IMR-90 (cell line): Measurements from ENCODE around the gene GTPBP6. TPM values are rescaled to one million over a fixed set of nuclear protein-coding genes. Genes with fewer than 3 reads are reported as not detected.

ENCODE experiments used
- ATAC-seq: fragments of 200-7000 bp; cut with Tn5 transposase; 2 replicates; pipeline ENCODE4 v1.9.1; 2020; ENCODE audit warnings: low read depth, mild to moderate bottlenecking, moderate library complexity
- BruUV-seq: library from RNA; stranded (reverse); fragments of 400-500 nt; replicated peaks from 2 replicates; lab custom pipeline; 2021; lab: Mats Ljungman, UMichigan
- CTCF ChIA-PET: fragments of 300-600 bp; formaldehyde crosslinking; extraction: SDS; loops from one replicate; lab custom pipeline; 2021; ENCODE audit warnings: antibody characterized with exemption; lab: Yijun Ruan, JAX
- POLR2A ChIA-PET: fragments of 300-600 bp; sonication (Branson Sonifier 250); formaldehyde crosslinking; loops from one replicate; lab custom pipeline; 2022; ENCODE audit warnings: antibody characterized with exemption; ENCODE audit not compliant: unreplicated experiment; lab: Charles Lee
- DNase-seq: peaks from one replicate; pipeline ENCODE4 v3.0.0; 2013
- H2AFZ ChIP-seq: replicated peaks from 2 replicates; pipeline ENCODE3; 2013; ENCODE audit warnings: low read length, mild to moderate bottlenecking; ENCODE audit not compliant: poor library complexity
- H2AK5ac ChIP-seq: 2 replicates; pipeline ENCODE4 v1.6.1; 2013; ENCODE audit warnings: low read depth, low read length, inconsistent platforms
- H2AK9ac ChIP-seq: replicated peaks from 2 replicates; pipeline ENCODE3; 2013; ENCODE audit warnings: mild to moderate bottlenecking, low read depth, low read length, moderate library complexity; ENCODE audit not compliant: poor library complexity
- H2BK120ac ChIP-seq: 2 replicates; pipeline ENCODE4 v1.6.1; 2013; ENCODE audit warnings: low read depth, low read length, inconsistent platforms
- H2BK15ac ChIP-seq: 3 replicates; pipeline ENCODE4 v1.6.1; 2013; ENCODE audit warnings: low read depth, low read length, inconsistent platforms
- H2BK20ac ChIP-seq: 2 replicates; pipeline ENCODE4 v1.6.1; 2013; ENCODE audit warnings: low read depth, mild to moderate bottlenecking, inconsistent platforms, low read length, moderate library complexity
- H2BK5ac ChIP-seq: 2 replicates; pipeline ENCODE4 v1.6.1; 2013; ENCODE audit warnings: mild to moderate bottlenecking, low read depth, low read length, inconsistent platforms; ENCODE audit not compliant: poor library complexity, severe bottlenecking
- H3K14ac ChIP-seq: replicated peaks from 2 replicates; pipeline ENCODE4 v1.6.1; 2013; ENCODE audit warnings: low read depth, low read length, inconsistent platforms
- H3K18ac ChIP-seq: 2 replicates; pipeline ENCODE4 v1.6.1; 2013; ENCODE audit warnings: low read depth, low read length, control low read depth
- H3K23ac ChIP-seq: 2 replicates; pipeline ENCODE4 v1.6.1; 2013; ENCODE audit warnings: low read depth, low read length, inconsistent platforms
- H3K27ac ChIP-seq: 2 replicates; pipeline ENCODE4 v1.5.1; 2013; ENCODE audit warnings: mild to moderate bottlenecking, control low read depth, low read length; ENCODE audit not compliant: insufficient read depth
- H3K27me3 ChIP-seq: 2 replicates; pipeline ENCODE4 v1.6.1; 2013; ENCODE audit warnings: low read length; ENCODE audit not compliant: control insufficient read depth, insufficient read depth
- H3K36me3 ChIP-seq: 2 replicates; pipeline ENCODE4 v1.6.1; 2013; ENCODE audit warnings: low read length, mixed read lengths; ENCODE audit not compliant: control insufficient read depth, insufficient read depth
- H3K4ac ChIP-seq: 2 replicates; pipeline ENCODE4 v1.6.1; 2013; ENCODE audit warnings: low read depth, low read length, inconsistent platforms
- H3K4me1 ChIP-seq: 2 replicates; pipeline ENCODE4 v1.6.1; 2013; ENCODE audit warnings: low read length, mixed read lengths; ENCODE audit not compliant: control insufficient read depth, insufficient read depth
- H3K4me2 ChIP-seq: 2 replicates; pipeline ENCODE4 v1.6.1; 2013; ENCODE audit warnings: low read depth, mild to moderate bottlenecking, control low read depth, low read length, moderate library complexity
- H3K4me3 ChIP-seq: 2 replicates; pipeline ENCODE4 v1.5.1; 2013; ENCODE audit warnings: low read depth, mild to moderate bottlenecking, control low read depth, low read length, moderate library complexity; ENCODE audit not compliant: insufficient read depth
- H3K56ac ChIP-seq: 2 replicates; pipeline ENCODE4 v1.6.1; 2013; ENCODE audit warnings: low read length, inconsistent platforms; ENCODE audit not compliant: insufficient read depth; ENCODE audit errors: extremely low read depth
- H3K79me1 ChIP-seq, 2 experiments: 2 replicates each; pipeline ENCODE4 v1.6.1; 2013; ENCODE audit warnings: low read length in 2 of 2, inconsistent platforms in 1 of 2, low read depth in 1 of 2
- H3K9ac ChIP-seq: 2 replicates; pipeline ENCODE4 v1.6.1; 2013; ENCODE audit warnings: low read depth, low read length, control low read depth
- H3K9me1 ChIP-seq: 2 replicates; pipeline ENCODE4 v1.6.1; 2013; ENCODE audit warnings: low read length, inconsistent platforms; ENCODE audit not compliant: insufficient read depth
- H3K9me3 ChIP-seq: 2 replicates; pipeline ENCODE4 v1.6.1; 2013; ENCODE audit warnings: low read length; ENCODE audit not compliant: control insufficient read depth, insufficient read depth
- H4K20me1 ChIP-seq: 2 replicates; pipeline ENCODE4 v1.6.1; 2013; ENCODE audit warnings: low read length, inconsistent platforms; ENCODE audit not compliant: insufficient read depth
- H4K5ac ChIP-seq: 2 replicates; pipeline ENCODE4 v1.6.1; 2013; ENCODE audit warnings: mild to moderate bottlenecking, low read depth, low read length, control low read depth
- H4K8ac ChIP-seq, 2 experiments: 2 replicates each; pipeline ENCODE4 v1.6.1; 2013; ENCODE audit warnings: low read depth in 2 of 2, low read length in 2 of 2, control low read depth in 1 of 2, inconsistent platforms in 1 of 2
- H4K91ac ChIP-seq: 2 replicates; pipeline ENCODE4 v1.6.1; 2013; ENCODE audit warnings: low read depth, low read length, inconsistent platforms; ENCODE audit not compliant: insufficient read depth
- BHLHE40 ChIP-seq: fragments of 150-350 bp; IDR thresholded peaks from 2 replicates; pipeline ENCODE4 v1.6.1; 2016; ENCODE audit warnings: mild to moderate bottlenecking, low read depth, low read length
- CEBPB ChIP-seq: IDR thresholded peaks from 2 replicates; pipeline ENCODE4 v1.6.1; 2012; ENCODE audit warnings: low read depth, low read length, improper control_type of control experiment
- CHD1 ChIP-seq: IDR thresholded peaks from 2 replicates; pipeline ENCODE4 v1.6.1; 2012; ENCODE audit warnings: low read depth, low read length, improper control_type of control experiment
- FOS ChIP-seq: fragments of 150-350 bp; IDR thresholded peaks from 2 replicates; pipeline ENCODE4 v1.6.1; 2016; ENCODE audit warnings: low read depth, low read length
- MAFK ChIP-seq: IDR thresholded peaks from 2 replicates; pipeline ENCODE4 v1.6.1; 2012; ENCODE audit warnings: low read depth, low read length, improper control_type of control experiment
- MAZ ChIP-seq: IDR thresholded peaks from 2 replicates; pipeline ENCODE4 v1.6.1; 2012; ENCODE audit warnings: low read depth, mild to moderate bottlenecking, low read length, improper control_type of control experiment, moderate library complexity, borderline replicate concordance
- MXI1 ChIP-seq: IDR thresholded peaks from 2 replicates; pipeline ENCODE4 v1.6.1; 2012; ENCODE audit warnings: low read depth, mild to moderate bottlenecking, low read length, moderate library complexity, borderline replicate concordance
- NFE2L2 ChIP-seq: fragments of 150-350 bp; IDR thresholded peaks from 2 replicates; pipeline ENCODE4 v1.6.1; 2016; ENCODE audit warnings: low read depth, mild to moderate bottlenecking, low read length
- POLR2A ChIP-seq: IDR thresholded peaks from 2 replicates; pipeline ENCODE4 v1.6.1; 2012; ENCODE audit warnings: mild to moderate bottlenecking, low read depth, low read length
- RAD21 ChIP-seq: IDR thresholded peaks from 2 replicates; pipeline ENCODE4 v1.6.1; 2012; ENCODE audit warnings: low read length, improper control_type of control experiment
- RCOR1 ChIP-seq: IDR thresholded peaks from 2 replicates; pipeline ENCODE4 v1.6.1; 2012; ENCODE audit warnings: mild to moderate bottlenecking, low read length, improper control_type of control experiment; ENCODE audit not compliant: insufficient replicate concordance
- RFX5 ChIP-seq: IDR thresholded peaks from 2 replicates; pipeline ENCODE4 v1.8.0; 2012; ENCODE audit warnings: low read depth, mild to moderate bottlenecking, low read length, moderate library complexity
- USF2 ChIP-seq: fragments of 150-350 bp; IDR thresholded peaks from 2 replicates; pipeline ENCODE4 v1.6.1; 2017; ENCODE audit warnings: mild to moderate bottlenecking, antibody characterized with exemption, low read length, low read depth
- WGBS, 2 experiments: methylation state at CpG; one replicate each; pipeline versions ENCODE4 v1.1.5 to v1.1.7; 2013; ENCODE audit warnings: missing lambda C conversion rate in 2 of 2; ENCODE audit not compliant: insufficient read length in 1 of 2; ENCODE audit errors: extremely low coverage in 2 of 2; 5-methylcytosine and 5-hydroxymethylcytosine counted together
- dilution Hi-C: fragments of 300-500 bp; cut with HindIII; formaldehyde crosslinking; loops from one replicate; pipeline ENCODE4 v1.14.3; 2018; ENCODE audit warnings: low sequenced_read_pairs; ENCODE audit not compliant: unreplicated experiment
- in situ Hi-C: fragments of 300-500 bp; cut with MboI; formaldehyde crosslinking; loops from 3 replicates; pipeline ENCODE4 v1.14.3; 2019; ENCODE audit warnings: low sequenced_read_pairs, inconsistent platforms, mixed read lengths
- intact Hi-C: fragments of 100-400 bp; cut with micrococcal nuclease; formaldehyde crosslinking; loops from 2 replicates; pipeline ENCODE4 v1.10.0; 2022
- polyA plus RNA-seq, 3 experiments: library from polyadenylated mRNA; depleted of rRNA; stranded (reverse); fragments of >200 nt; gene quantifications; 2 replicates each; pipeline ENCODE4 v1.2.3, GENCODE V29; 2012; ENCODE audit warnings: low replicate concordance in 1 of 3
- total RNA-seq: library from RNA; depleted of rRNA; stranded (reverse); fragments of >200 nt; gene quantifications from 2 replicates; pipeline ENCODE4 v1.2.3, GENCODE V29; 2012
- TF ChIP-seq, protein P1 (sequence below): conservative IDR thresholded peaks from 2 replicates; pipeline ENCODE4 v1.5.1; 2012; ENCODE audit warnings: mild to moderate bottlenecking, low read depth, low read length, improper control_type of control experiment
- TF ChIP-seq, protein P2 (sequence below): fragments of 150-350 bp; IDR thresholded peaks from 2 replicates; pipeline ENCODE4 v1.6.1; 2016; ENCODE audit warnings: low read depth, mild to moderate bottlenecking, low read length, moderate library complexity, borderline replicate concordance

The GTPBP6 gene
- total and polyA plus RNA-seq, 2 of the 4 experiments (the other 2 are of a cell fraction), result 24.0 to 31.6 TPM

- Histone ChIP-seq H3K23ac (no peak overlapping the region), H3K4me2 (no peak overlapping the region), H3K4me1 (no peaks in the 10 kb centered on the region), H3K9me3 (no peaks in the 10 kb centered on the region), H2BK5ac (no peak overlapping the region), H4K5ac (no peak overlapping the region), H2AK9ac (no peak overlapping the region), H2BK120ac (no peak overlapping the region), H3K4me3 (no peak overlapping the region), H3K9ac (no peak overlapping the region), H2BK20ac (no peak overlapping the region), H2BK15ac (no peak overlapping the region), H3K14ac (no peak overlapping the region), H2AK5ac (no peak overlapping the region), H3K27me3 (no peaks in the 10 kb centered on the region), H3K9me1 (no peaks in the 10 kb centered on the region), H3K18ac (no peak overlapping the region), H3K56ac (no peak overlapping the region), H3K27ac (no peak overlapping the region), H4K8ac (no peak overlapping the region), H3K4ac (no peak overlapping the region), H4K91ac (no peak overlapping the region), H3K36me3 (no peaks in the 10 kb centered on the region), H4K20me1 (no peaks in the 10 kb centered on the region), H3K79me1 (no peaks in the 10 kb centered on the region), H2AFZ (no peak overlapping the region)
- ChIA-PET CTCF (no interaction called here), POLR2A (no interaction called here)
- dilution Hi-C loops (no loop called here), intact Hi-C loops (no loop called here), in situ Hi-C loops (no loop called here)
- ATAC-seq (no peak), DNase-seq (no peak)
- no CpG with 5 or more reads among the region's 16 CpGs for WGBS, 2 experiments
- no TSS peak for BruUV-seq
- TF ChIP-seq, protein P1, sequence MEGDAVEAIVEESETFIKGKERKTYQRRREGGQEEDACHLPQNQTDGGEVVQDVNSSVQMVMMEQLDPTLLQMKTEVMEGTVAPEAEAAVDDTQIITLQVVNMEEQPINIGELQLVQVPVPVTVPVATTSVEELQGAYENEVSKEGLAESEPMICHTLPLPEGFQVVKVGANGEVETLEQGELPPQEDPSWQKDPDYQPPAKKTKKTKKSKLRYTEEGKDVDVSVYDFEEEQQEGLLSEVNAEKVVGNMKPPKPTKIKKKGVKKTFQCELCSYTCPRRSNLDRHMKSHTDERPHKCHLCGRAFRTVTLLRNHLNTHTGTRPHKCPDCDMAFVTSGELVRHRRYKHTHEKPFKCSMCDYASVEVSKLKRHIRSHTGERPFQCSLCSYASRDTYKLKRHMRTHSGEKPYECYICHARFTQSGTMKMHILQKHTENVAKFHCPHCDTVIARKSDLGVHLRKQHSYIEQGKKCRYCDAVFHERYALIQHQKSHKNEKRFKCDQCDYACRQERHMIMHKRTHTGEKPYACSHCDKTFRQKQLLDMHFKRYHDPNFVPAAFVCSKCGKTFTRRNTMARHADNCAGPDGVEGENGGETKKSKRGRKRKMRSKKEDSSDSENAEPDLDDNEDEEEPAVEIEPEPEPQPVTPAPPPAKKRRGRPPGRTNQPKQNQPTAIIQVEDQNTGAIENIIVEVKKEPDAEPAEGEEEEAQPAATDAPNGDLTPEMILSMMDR, result no peak
- TF ChIP-seq POLR2A, result no peak
- no peak for TF ChIP-seq NFE2L2
- TF ChIP-seq FOS, result no peak
- TF ChIP-seq MAZ, result no peak
- no peak for TF ChIP-seq RCOR1
- TF ChIP-seq CHD1, result no peak
- TF ChIP-seq RAD21, result no peak
- no peak for TF ChIP-seq BHLHE40
- TF ChIP-seq RFX5, result no peak
- no peak for TF ChIP-seq CEBPB
- no peak for TF ChIP-seq MAFK
- no peak for TF ChIP-seq USF2
- no peak for TF ChIP-seq MXI1
- TF ChIP-seq, protein P2, sequence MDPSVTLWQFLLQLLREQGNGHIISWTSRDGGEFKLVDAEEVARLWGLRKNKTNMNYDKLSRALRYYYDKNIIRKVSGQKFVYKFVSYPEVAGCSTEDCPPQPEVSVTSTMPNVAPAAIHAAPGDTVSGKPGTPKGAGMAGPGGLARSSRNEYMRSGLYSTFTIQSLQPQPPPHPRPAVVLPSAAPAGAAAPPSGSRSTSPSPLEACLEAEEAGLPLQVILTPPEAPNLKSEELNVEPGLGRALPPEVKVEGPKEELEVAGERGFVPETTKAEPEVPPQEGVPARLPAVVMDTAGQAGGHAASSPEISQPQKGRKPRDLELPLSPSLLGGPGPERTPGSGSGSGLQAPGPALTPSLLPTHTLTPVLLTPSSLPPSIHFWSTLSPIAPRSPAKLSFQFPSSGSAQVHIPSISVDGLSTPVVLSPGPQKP, result no peak
Measured at GRCh38 chrX:264634-265455, 53.8 kb downstream of the GTPBP6 start.
